SK-N-SH (cell line): ENCODE results near the gene PAPOLG. TPM values are rescaled to one million over a fixed set of nuclear protein-coding genes. Genes with fewer than 3 reads are reported as not detected.

ENCODE experiments used
- CTCF ChIA-PET: fragments of 300-600, 350-600 bp; formaldehyde crosslinking; extraction: SDS; loops from one replicate; lab custom pipeline; 2021; lab: Yijun Ruan, JAX
- POLR2A ChIA-PET: fragments of 350-600 bp; sonication (Branson Sonifier 250); formaldehyde crosslinking; extraction: SDS; loops from one replicate; lab custom pipeline; 2020; ENCODE audit warnings: antibody characterized with exemption, inconsistent platforms; lab: Yijun Ruan, JAX
- DNase-seq: peaks from one replicate; pipeline ENCODE4 v3.0.0; 2012
- H2AFZ ChIP-seq: fragments of 200-600 bp; sonication (generic); 2 replicates; pipeline ENCODE4 v1.8.1; 2016; ENCODE audit warnings: antibody characterized with exemption, mild to moderate bottlenecking, low read depth
- H3F3A ChIP-seq: fragments of 200-600 bp; sonication (generic); replicated peaks from 2 replicates; pipeline ENCODE3; 2016; ENCODE audit warnings: antibody characterized with exemption, mild to moderate bottlenecking; ENCODE audit not compliant: insufficient read depth
- H3K27ac ChIP-seq, 2 experiments: fragments of 200-500 bp in 1 of 2; fragments of 200-600 bp in 1 of 2; sonication (Bioruptor generic) in 1 of 2; sonication (generic), shearing (Covaris generic) in 1 of 2; 2 replicates each; pipeline versions ENCODE4 v1.5.1 to v1.6.1; 2014 to 2016; ENCODE audit warnings: low read depth in 2 of 2, inconsistent platforms in 1 of 2, low read length in 1 of 2, mild to moderate bottlenecking in 1 of 2, mixed read lengths in 1 of 2
- H3K27me3 ChIP-seq: fragments of 200-600 bp; sonication (generic), shearing (Covaris generic); 2 replicates; pipeline ENCODE4 v1.6.1; 2016; ENCODE audit warnings: mixed run types; ENCODE audit not compliant: insufficient read depth
- H3K36me3 ChIP-seq, 2 experiments: fragments of 200-500 bp in 1 of 2; fragments of 200-600 bp in 1 of 2; sonication (Bioruptor generic) in 1 of 2; sonication (generic) in 1 of 2; replicated peaks in 1 of 2; 2 replicates each; pipeline versions ENCODE3 to v1.5.1; 2014 to 2016; ENCODE audit warnings: low read length in 1 of 2, mild to moderate bottlenecking in 1 of 2; ENCODE audit not compliant: insufficient read depth in 2 of 2, control insufficient read depth in 1 of 2
- H3K4me1 ChIP-seq, 2 experiments: fragments of 200-500 bp in 1 of 2; fragments of 200-600 bp in 1 of 2; sonication (Bioruptor generic) in 1 of 2; sonication (generic), shearing (Covaris generic) in 1 of 2; 2 replicates each; pipeline versions ENCODE4 v1.5.1 to v1.6.1; 2014 to 2016; ENCODE audit warnings: low read depth in 1 of 2, low read length in 1 of 2, mixed run types in 1 of 2; ENCODE audit not compliant: insufficient read depth in 2 of 2, control insufficient read depth in 1 of 2
- H3K4me2 ChIP-seq: fragments of 200-600 bp; sonication (generic), shearing (Covaris generic); 2 replicates; pipeline ENCODE4 v1.6.1; 2017; ENCODE audit warnings: mixed run types
- H3K4me3 ChIP-seq, 2 experiments: fragments of 200-500 bp in 1 of 2; fragments of 200-600 bp in 1 of 2; sonication (Bioruptor generic) in 1 of 2; sonication (generic), shearing (Covaris generic) in 1 of 2; 2 replicates each; pipeline versions ENCODE4 v1.5.1 to v1.8.1; 2014 to 2016; ENCODE audit warnings: low read depth in 2 of 2, inconsistent platforms in 1 of 2, low read length in 1 of 2, mild to moderate bottlenecking in 1 of 2, mixed read lengths in 1 of 2, moderate library complexity in 1 of 2
- H3K79me2 ChIP-seq: fragments of 200-600 bp; sonication (generic); 2 replicates; pipeline ENCODE4 v1.8.1; 2017; ENCODE audit warnings: mild to moderate bottlenecking; ENCODE audit not compliant: insufficient read depth
- H3K9ac ChIP-seq: fragments of 200-600 bp; sonication (generic); 2 replicates; pipeline ENCODE4 v1.6.1; 2017; ENCODE audit warnings: mixed run types
- H3K9me2 ChIP-seq: fragments of 200-600 bp; sonication (generic); 2 replicates; pipeline ENCODE4 v1.6.1; 2017; ENCODE audit warnings: mixed run types
- H3K9me3 ChIP-seq: fragments of 200-600 bp; sonication (generic); 2 replicates; pipeline ENCODE4 v1.6.1; 2017; ENCODE audit warnings: mixed run types, mild to moderate bottlenecking, moderate library complexity
- H4K20me1 ChIP-seq: fragments of 200-600 bp; sonication (generic); 2 replicates; pipeline ENCODE4 v1.6.1; 2017; ENCODE audit warnings: mild to moderate bottlenecking, mixed run types; ENCODE audit not compliant: insufficient read depth
- CHD2 ChIP-seq: fragments of 150-350 bp; IDR thresholded peaks from 2 replicates; pipeline ENCODE4 v1.6.1; 2018; ENCODE audit warnings: low read length; ENCODE audit not compliant: partially characterized antibody
- FOSL2 ChIP-seq: IDR thresholded peaks from 2 replicates; pipeline ENCODE4 v1.4.0; 2012; ENCODE audit warnings: low read depth, mild to moderate bottlenecking, moderate library complexity, borderline replicate concordance
- FOXM1 ChIP-seq: IDR thresholded peaks from 2 replicates; pipeline ENCODE4 v1.4.0; 2012; ENCODE audit warnings: low read depth, mild to moderate bottlenecking
- GABPA ChIP-seq: IDR thresholded peaks from 2 replicates; pipeline ENCODE4 v1.4.0; 2012; ENCODE audit warnings: low read depth, mild to moderate bottlenecking
- GATA2 ChIP-seq: sonication (generic); formaldehyde crosslinking; IDR thresholded peaks from 2 replicates; pipeline ENCODE4 v1.5.0; 2020; ENCODE audit warnings: mild to moderate bottlenecking, missing genetic modification reagents
- NRF1 ChIP-seq: IDR thresholded peaks from 2 replicates; pipeline ENCODE4 v1.6.1; 2012; ENCODE audit warnings: low read depth, mild to moderate bottlenecking, low read length
- RAD21 ChIP-seq: IDR thresholded peaks from 2 replicates; pipeline ENCODE4 v1.6.1; 2012; ENCODE audit warnings: mild to moderate bottlenecking, low read length
- SIN3A ChIP-seq: IDR thresholded peaks from 2 replicates; pipeline ENCODE4 v1.6.1; 2012; ENCODE audit warnings: low read depth, mild to moderate bottlenecking, low read length, moderate library complexity, borderline replicate concordance
- SMC3 ChIP-seq: IDR thresholded peaks from 2 replicates; pipeline ENCODE4 v1.6.1; 2012; ENCODE audit warnings: low read depth, low read length, improper control_type of control experiment
- TEAD4 ChIP-seq: IDR thresholded peaks from 2 replicates; pipeline ENCODE4 v1.4.0; 2012; ENCODE audit warnings: mild to moderate bottlenecking, borderline replicate concordance; ENCODE audit not compliant: insufficient read depth
- WGBS: methylation state at CpG from one replicate; pipeline ENCODE4 v1.1.6; 2017; ENCODE audit warnings: low lambda C conversion rate; 5-methylcytosine and 5-hydroxymethylcytosine counted together
- polyA plus RNA-seq, 3 experiments: library from polyadenylated mRNA; depleted of rRNA; stranded (reverse); fragments of >200 nt; gene quantifications; 2 replicates each; pipeline ENCODE4 v1.2.3, GENCODE V29; 2012
- TF ChIP-seq, protein P1 (sequence below): IDR thresholded peaks from 2 replicates; pipeline ENCODE4 v1.4.0; 2012; ENCODE audit warnings: low read depth, borderline replicate concordance
- TF ChIP-seq, protein P2 (sequence below): IDR thresholded peaks from 2 replicates; pipeline ENCODE4; 2012
- TF ChIP-seq, protein P3 (sequence below): fragments of 150-350 bp; IDR thresholded peaks from 2 replicates; pipeline ENCODE4 v1.6.1; 2016; ENCODE audit warnings: mild to moderate bottlenecking, low read depth, low read length
- TF ChIP-seq, protein P4 (sequence below): fragments of 200-600 bp; sonication (generic); IDR thresholded peaks from 2 replicates; pipeline ENCODE4 v1.6.1; 2017; ENCODE audit warnings: antibody characterized with exemption, mild to moderate bottlenecking, moderate library complexity

PAPOLG gene
- polyA plus RNA-seq, 1 of the 3 experiments (the other 2 are of a cell fraction) = 2.1 TPM

DNA sequence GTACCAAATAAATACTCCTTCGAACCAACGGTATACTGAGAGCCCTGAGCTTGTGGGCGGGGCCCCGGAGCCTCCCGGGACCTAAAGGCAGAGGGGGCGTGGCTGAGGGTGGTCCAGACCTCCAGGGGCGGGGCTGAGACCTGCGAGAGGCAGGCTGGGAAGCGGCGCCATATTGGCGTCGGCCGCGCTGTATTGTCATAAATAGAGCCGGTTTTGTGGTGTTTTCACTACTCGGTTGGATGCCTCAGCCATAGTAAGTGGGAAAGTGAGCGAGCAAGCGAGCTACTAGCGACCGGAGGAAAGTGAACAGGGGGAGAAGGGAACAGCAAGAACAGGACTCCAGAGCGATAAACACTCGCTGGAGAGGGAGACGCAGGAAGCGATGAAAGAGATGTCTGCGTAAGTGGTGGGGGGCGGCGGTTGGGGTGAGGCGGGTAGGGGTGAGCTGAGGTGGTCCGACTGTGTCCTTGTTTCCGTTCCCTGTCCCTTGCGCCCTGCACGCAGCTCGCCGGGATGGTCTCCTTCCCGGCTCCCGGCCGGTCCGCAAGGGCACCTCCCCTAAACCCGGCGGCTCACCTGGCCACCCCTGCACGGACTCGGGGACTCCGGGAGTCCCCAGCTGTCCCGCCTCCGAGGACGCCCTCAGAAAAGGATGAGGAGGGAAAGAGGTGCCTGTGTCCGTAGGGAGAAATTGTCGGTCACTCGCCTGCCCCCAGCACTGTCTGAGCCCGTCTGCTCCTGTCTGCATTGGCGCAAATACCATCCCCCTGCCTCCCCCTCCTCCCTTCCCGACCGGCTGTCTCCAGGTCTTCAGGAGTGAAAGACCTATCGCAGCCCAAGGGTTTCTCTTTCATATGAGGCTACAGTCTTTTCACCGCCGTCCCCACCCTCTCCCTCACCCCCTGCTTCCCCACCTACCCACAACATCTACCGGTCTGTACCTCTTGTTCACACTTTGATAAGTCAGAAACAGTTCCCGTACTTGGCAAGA, at the start of gene PAPOLG (continued):
- no peak for TF ChIP-seq GABPA
- TF ChIP-seq RAD21 = no peak
- TF ChIP-seq GATA2 = no peak
- TF ChIP-seq FOSL2 = no peak
- TF ChIP-seq, protein P1, sequence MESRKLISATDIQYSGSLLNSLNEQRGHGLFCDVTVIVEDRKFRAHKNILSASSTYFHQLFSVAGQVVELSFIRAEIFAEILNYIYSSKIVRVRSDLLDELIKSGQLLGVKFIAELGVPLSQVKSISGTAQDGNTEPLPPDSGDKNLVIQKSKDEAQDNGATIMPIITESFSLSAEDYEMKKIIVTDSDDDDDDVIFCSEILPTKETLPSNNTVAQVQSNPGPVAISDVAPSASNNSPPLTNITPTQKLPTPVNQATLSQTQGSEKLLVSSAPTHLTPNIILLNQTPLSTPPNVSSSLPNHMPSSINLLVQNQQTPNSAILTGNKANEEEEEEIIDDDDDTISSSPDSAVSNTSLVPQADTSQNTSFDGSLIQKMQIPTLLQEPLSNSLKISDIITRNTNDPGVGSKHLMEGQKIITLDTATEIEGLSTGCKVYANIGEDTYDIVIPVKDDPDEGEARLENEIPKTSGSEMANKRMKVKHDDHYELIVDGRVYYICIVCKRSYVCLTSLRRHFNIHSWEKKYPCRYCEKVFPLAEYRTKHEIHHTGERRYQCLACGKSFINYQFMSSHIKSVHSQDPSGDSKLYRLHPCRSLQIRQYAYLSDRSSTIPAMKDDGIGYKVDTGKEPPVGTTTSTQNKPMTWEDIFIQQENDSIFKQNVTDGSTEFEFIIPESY = no peak
- TF ChIP-seq, protein P2, sequence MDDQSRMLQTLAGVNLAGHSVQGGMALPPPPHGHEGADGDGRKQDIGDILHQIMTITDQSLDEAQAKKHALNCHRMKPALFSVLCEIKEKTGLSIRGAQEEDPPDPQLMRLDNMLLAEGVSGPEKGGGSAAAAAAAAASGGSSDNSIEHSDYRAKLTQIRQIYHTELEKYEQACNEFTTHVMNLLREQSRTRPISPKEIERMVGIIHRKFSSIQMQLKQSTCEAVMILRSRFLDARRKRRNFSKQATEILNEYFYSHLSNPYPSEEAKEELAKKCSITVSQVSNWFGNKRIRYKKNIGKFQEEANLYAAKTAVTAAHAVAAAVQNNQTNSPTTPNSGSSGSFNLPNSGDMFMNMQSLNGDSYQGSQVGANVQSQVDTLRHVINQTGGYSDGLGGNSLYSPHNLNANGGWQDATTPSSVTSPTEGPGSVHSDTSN = no peak
- TF ChIP-seq FOXM1 = no peak
- peak; percentile 11 for TF ChIP-seq CHD2
- TF ChIP-seq NRF1 = peak; percentile 6; the same call in 1 of the 2 replicates
- TF ChIP-seq TEAD4 = no peak

DNA sequence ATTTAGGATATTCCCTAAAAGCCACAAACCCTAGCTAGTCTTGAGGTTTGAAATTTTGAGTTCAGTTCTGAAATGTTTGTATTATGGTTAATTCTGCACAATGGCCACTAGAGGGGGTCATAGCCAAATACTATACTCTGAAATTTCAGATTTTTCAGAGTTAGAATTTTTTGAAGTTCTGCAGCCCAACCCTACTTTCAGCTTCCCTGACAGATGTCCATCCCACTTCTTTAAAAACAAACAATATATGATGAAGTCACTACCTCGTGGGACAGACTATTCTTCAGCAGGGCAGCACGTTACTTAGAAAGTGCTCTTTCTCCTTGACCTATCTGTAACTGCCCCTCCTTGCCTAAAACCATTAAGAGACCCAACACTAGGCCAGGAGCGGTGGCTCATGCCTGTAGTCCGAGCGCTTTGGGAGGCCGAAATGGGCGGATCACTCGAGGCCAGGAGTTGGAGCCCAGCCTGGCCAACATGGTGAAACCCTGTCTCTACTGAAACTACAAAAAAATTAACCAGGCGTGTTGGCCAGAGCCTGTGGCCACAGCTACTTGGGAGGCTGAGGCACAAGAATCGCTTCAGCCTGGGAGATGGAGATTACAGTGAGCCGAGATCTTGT, 48.2 kb upstream of the PAPOLG start:
- no peaks in the 10 kb centered on the region for H3K9me2 ChIP-seq
- H3K27ac ChIP-seq = no peak overlapping the region
- peak; percentile 78 for TF ChIP-seq RAD21
- TF ChIP-seq, protein P3, sequence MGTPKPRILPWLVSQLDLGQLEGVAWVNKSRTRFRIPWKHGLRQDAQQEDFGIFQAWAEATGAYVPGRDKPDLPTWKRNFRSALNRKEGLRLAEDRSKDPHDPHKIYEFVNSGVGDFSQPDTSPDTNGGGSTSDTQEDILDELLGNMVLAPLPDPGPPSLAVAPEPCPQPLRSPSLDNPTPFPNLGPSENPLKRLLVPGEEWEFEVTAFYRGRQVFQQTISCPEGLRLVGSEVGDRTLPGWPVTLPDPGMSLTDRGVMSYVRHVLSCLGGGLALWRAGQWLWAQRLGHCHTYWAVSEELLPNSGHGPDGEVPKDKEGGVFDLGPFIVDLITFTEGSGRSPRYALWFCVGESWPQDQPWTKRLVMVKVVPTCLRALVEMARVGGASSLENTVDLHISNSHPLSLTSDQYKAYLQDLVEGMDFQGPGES = no peak
- no peak for TF ChIP-seq NRF1
- TF ChIP-seq, protein P4, sequence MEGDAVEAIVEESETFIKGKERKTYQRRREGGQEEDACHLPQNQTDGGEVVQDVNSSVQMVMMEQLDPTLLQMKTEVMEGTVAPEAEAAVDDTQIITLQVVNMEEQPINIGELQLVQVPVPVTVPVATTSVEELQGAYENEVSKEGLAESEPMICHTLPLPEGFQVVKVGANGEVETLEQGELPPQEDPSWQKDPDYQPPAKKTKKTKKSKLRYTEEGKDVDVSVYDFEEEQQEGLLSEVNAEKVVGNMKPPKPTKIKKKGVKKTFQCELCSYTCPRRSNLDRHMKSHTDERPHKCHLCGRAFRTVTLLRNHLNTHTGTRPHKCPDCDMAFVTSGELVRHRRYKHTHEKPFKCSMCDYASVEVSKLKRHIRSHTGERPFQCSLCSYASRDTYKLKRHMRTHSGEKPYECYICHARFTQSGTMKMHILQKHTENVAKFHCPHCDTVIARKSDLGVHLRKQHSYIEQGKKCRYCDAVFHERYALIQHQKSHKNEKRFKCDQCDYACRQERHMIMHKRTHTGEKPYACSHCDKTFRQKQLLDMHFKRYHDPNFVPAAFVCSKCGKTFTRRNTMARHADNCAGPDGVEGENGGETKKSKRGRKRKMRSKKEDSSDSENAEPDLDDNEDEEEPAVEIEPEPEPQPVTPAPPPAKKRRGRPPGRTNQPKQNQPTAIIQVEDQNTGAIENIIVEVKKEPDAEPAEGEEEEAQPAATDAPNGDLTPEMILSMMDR = peak; percentile 86
- peak; percentile 55 for TF ChIP-seq SMC3
- TF ChIP-seq SIN3A = no peak
- TF ChIP-seq GABPA = no peak
- no peak overlapping the region for H3K9ac ChIP-seq
- no peaks in the 10 kb centered on the region for H3K79me2 ChIP-seq
- no peaks in the 10 kb centered on the region for H3K27me3 ChIP-seq
- CTCF ChIA-PET = interaction anchor here (0.6 to 9.3 kb wide), 43 partner anchors 9 to 365 kb away, joined by 3 to 107 read pairs (median 4); partner anchors contain the start of genes PAPOLG and PEX13
- no peak overlapping the region for H3K4me2 ChIP-seq
- no peaks in the 10 kb centered on the region for H3F3A ChIP-seq
- no peak overlapping the region; a peak in 1 of 4 replicates for H3K4me3 ChIP-seq
- H3K9me3 ChIP-seq = no peaks in the 10 kb centered on the region
- H3K4me1 ChIP-seq = no peaks in the 10 kb centered on the region
- peak; percentile 52 for DNase-seq
- POLR2A ChIA-PET = no interaction called here
- H3K36me3 ChIP-seq = no peaks in the 10 kb centered on the region
- 35% methylated on average over 11 of the region's 11 CpGs for WGBS
- no peaks in the 10 kb centered on the region for H4K20me1 ChIP-seq
- H2AFZ ChIP-seq = peak overlapping the region; percentile 30; the same call in 1 of the 2 replicates
